GM06990 (cell line): ENCODE measurements around the gene IST1.

Source experiments
- DNase-seq: peaks from one replicate; pipeline ENCODE4 v3.0.0-alpha.2; 2011; ENCODE audit not compliant: insufficient read length; ENCODE audit errors: extremely low read depth
- H3K27me3 ChIP-seq: replicated peaks from 2 replicates; pipeline ENCODE4 v1.6.0; 2011; ENCODE audit warnings: low read length; ENCODE audit not compliant: control insufficient read depth, insufficient read depth
- H3K36me3 ChIP-seq: 2 replicates; pipeline ENCODE4 v1.5.1; 2011; ENCODE audit warnings: low read length; ENCODE audit not compliant: control insufficient read depth, insufficient read depth
- H3K4me3 ChIP-seq: replicated peaks from 2 replicates; pipeline ENCODE4 v1.5.1; 2011; ENCODE audit warnings: low read depth, mild to moderate bottlenecking, control low read depth, low read length
- TF ChIP-seq, protein P1 (sequence below): IDR thresholded peaks from 2 replicates; pipeline ENCODE4 v1.5.1; 2011; ENCODE audit warnings: low read length, control low read depth, mild to moderate bottlenecking, inconsistent platforms; ENCODE audit not compliant: insufficient read depth, poor library complexity, severe bottlenecking

Gene IST1

DNA sequence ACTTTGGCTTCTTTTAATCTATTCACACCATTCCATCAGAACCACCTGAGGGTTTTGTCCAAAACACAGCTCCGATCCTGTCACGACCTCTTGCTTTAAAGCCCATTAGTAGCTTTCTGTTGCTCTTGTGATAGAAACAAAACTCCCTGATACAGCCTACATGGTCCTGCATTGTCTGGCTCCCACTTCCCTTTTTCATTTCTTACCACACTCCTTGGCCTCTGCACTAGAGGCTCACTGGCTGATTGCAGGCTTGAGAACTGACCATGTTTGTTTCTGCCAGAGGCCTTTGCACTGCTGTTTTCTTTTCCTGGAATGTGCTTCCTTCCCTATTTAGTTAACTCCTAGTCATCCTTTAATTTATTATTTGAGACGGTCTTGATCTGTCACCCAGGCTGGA is 23.7 kb downstream of the IST1 start:
- Histone ChIP-seq H3K27me3 (no peaks in the 10 kb centered on the region), H3K4me3 (no peak overlapping the region), H3K36me3 (peaks cover 26% of the 10 kb centered on the region)
- peak; percentile 17 for DNase-seq
- TF ChIP-seq, protein P1, sequence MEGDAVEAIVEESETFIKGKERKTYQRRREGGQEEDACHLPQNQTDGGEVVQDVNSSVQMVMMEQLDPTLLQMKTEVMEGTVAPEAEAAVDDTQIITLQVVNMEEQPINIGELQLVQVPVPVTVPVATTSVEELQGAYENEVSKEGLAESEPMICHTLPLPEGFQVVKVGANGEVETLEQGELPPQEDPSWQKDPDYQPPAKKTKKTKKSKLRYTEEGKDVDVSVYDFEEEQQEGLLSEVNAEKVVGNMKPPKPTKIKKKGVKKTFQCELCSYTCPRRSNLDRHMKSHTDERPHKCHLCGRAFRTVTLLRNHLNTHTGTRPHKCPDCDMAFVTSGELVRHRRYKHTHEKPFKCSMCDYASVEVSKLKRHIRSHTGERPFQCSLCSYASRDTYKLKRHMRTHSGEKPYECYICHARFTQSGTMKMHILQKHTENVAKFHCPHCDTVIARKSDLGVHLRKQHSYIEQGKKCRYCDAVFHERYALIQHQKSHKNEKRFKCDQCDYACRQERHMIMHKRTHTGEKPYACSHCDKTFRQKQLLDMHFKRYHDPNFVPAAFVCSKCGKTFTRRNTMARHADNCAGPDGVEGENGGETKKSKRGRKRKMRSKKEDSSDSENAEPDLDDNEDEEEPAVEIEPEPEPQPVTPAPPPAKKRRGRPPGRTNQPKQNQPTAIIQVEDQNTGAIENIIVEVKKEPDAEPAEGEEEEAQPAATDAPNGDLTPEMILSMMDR: no peak

DNA sequence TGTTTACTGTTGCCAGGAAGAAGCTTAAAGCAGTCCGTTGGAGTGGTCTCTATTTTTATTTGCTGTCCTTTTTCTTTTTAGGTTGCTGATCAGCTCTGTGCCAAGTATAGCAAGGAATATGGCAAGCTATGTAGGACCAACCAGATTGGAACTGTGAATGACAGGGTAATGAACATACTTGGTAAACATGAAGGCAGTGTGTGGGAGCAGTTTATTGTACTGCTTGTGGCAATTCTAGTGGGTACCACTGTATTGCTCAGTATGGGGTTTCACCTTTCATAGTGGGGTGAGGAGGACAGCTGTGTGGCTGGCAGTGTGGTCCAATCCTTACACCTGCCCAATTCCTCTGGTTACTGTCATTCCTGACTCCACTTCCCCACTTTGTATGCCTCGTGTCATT is 25.3 kb downstream of the IST1 start:
- Histone ChIP-seq H3K27me3 (no peaks in the 10 kb centered on the region), H3K4me3 (no peak overlapping the region), H3K36me3 (peaks cover 33% of the 10 kb centered on the region)
- no peak for DNase-seq
- TF ChIP-seq, protein P1: no peak

DNA sequence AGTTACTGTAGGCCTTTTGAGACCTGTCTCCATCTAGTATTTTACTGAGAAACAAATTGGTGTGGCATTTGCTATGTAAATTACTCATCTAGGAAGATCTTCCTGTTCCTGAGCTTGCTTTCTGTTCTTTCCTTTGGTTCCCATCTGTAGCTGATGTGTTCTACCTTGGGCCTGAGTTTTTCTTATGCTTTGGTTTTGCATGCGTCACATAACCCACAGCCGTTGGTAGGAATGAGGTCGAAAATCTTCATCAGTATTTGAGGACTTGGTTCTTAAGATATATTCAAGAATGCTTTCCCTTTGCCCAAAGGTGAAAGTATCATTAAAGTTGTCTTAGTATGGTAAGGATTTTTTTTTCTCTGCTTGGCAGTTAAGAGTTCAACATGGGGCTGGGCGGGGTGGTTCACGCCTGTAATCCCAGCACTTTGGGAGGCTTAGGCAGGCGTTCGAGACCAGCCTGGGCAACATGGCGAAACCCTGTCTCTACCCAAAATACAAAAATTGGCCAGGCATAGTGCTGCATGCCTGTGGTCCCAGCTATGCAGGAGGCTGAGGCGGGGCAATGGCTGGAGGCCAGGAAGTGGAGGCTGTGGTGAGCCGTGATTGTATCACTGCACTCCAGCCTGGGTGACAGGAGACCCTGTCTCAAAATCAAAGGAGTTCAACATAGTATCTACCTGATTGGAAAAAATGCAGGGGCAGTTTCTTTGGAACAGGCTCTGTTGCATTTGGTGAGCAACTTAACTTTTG is 28.8 kb downstream of the IST1 start:
- no peak for DNase-seq
- TF ChIP-seq, protein P1: no peak
- Histone ChIP-seq H3K27me3 (no peaks in the 10 kb centered on the region), H3K36me3 (peaks cover 37% of the 10 kb centered on the region), H3K4me3 (no peak overlapping the region)

DNA sequence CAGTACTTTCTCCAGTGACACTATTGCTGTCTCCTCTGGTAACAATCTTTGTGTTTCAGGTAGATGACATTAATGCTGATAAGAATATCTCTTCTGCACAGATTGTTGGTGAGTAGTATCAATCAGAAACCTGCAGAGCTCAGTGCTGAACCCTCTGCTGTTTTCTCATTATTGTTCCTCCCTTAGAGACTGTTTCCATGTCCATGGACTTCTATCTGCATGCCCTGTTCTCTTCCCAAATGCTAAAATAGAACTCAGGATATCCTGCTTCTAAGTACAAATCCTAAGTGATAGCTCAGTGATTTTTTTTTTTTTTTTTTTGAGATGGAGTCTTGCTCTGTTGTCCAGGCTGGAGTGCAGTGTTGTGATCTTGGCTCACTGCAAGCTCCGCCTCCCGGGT is 29.4 kb downstream of the IST1 start:
- Histone ChIP-seq H3K4me3 (no peak overlapping the region), H3K36me3 (peaks cover 36% of the 10 kb centered on the region), H3K27me3 (no peaks in the 10 kb centered on the region)
- TF ChIP-seq, protein P1: no peak
- DNase-seq: no peak

DNA sequence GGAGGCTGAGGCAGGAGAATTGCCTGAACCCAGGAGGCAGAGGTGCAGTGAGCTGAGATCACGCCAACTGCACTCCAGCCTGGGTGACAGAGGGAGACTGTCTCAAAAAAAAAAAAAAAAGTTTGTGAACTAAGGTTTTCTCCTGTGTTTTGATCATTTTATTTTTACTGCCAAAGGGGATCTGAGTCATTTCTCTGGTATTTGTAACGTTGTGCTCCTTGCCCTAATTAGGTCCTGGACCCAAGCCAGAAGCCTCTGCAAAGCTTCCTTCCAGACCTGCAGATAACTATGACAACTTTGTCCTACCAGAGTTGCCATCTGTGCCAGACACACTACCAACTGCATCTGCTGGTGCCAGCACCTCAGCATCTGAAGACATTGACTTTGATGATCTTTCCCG is 32.1 kb downstream of the IST1 start:
- H3K27me3 ChIP-seq: no peaks in the 10 kb centered on the region
- peaks cover 23% of the 10 kb centered on the region for H3K36me3 ChIP-seq
- TF ChIP-seq, protein P1: no peak
- no peak for DNase-seq
- H3K4me3 ChIP-seq: no peak overlapping the region

DNA sequence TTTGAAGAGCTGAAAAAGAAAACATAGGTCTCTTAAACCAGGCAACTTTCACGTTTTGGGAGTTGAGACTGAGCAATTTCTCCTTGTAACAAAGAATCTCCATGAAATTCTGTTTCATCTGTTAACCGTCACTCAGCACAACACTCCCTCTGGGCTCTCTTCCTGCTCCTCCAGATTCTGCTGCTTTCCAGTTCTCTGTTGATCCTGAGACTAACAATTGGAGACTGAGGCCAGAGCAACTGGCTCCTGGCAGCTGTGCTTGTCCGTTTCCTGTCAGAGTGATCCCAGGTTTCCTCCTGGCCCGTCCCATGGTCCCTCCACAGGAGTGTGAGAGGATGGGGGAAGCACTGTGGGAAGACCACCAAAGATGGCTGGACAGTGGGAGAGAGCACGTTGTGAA is 32.5 kb downstream of the IST1 start:
- Histone ChIP-seq H3K36me3 (peaks cover 22% of the 10 kb centered on the region), H3K4me3 (no peak overlapping the region), H3K27me3 (no peaks in the 10 kb centered on the region)
- TF ChIP-seq, protein P1: no peak
- no peak for DNase-seq
